ENCODE results near the gene PRKCE.

DNA sequence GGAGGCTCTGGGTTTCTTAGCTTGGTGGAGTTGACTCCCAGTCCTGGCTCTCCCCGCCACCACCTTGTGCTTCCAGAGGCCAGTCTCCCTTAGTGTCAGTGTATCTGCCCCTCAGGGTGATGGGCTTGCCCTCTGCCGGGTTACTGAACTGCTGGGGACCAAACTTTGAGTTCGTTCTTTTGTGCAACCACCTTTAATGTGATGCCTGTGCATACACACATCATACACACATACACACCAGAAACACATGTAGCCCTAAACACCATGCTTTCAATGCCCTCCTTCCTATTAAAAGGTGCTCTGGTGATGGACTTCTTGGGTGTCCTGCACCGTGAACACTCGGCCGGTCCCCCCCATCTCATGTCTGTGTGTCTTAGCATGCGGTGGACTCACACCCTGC lies 330.6 kb downstream of the PRKCE start:
- TF ChIP-seq, protein P1, sequence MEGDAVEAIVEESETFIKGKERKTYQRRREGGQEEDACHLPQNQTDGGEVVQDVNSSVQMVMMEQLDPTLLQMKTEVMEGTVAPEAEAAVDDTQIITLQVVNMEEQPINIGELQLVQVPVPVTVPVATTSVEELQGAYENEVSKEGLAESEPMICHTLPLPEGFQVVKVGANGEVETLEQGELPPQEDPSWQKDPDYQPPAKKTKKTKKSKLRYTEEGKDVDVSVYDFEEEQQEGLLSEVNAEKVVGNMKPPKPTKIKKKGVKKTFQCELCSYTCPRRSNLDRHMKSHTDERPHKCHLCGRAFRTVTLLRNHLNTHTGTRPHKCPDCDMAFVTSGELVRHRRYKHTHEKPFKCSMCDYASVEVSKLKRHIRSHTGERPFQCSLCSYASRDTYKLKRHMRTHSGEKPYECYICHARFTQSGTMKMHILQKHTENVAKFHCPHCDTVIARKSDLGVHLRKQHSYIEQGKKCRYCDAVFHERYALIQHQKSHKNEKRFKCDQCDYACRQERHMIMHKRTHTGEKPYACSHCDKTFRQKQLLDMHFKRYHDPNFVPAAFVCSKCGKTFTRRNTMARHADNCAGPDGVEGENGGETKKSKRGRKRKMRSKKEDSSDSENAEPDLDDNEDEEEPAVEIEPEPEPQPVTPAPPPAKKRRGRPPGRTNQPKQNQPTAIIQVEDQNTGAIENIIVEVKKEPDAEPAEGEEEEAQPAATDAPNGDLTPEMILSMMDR (IDR thresholded peaks at IDR 0.05), result no peak
- no peak for TF ChIP-seq POLR2A (IDR thresholded peaks at IDR 0.05)
